GM12874 (cell line): ENCODE data around the gene EFNA5.

Experiments
- CTCF ChIP-seq: IDR thresholded peaks from 2 replicates; pipeline ENCODE4 v1.5.1; 2011; ENCODE audit warnings: low read depth, mild to moderate bottlenecking, control low read depth, low read length, moderate library complexity; ENCODE audit not compliant: insufficient read depth

EFNA5 gene

GRCh38 chr5:107459605-107460004 lies 211.1 kb downstream of the EFNA5 start:
- TF ChIP-seq CTCF: no peak

- TF ChIP-seq CTCF: no peak
Observed at GRCh38 chr5:107458322-107458721, 212.4 kb downstream of the EFNA5 start.

GRCh38 chr5:107457881-107458280 lies 212.9 kb downstream of the EFNA5 start:
- no peak for TF ChIP-seq CTCF

- TF ChIP-seq CTCF: no peak
Observed at GRCh38 chr5:107457138-107457537, 213.6 kb downstream of the EFNA5 start.

GRCh38 chr5:107456281-107456715 lies 214.4 kb downstream of the EFNA5 start:
- no peak for TF ChIP-seq CTCF

GRCh38 chr5:107455111-107455544 lies 215.6 kb downstream of the EFNA5 start:
- no peak for TF ChIP-seq CTCF

- no peak for TF ChIP-seq CTCF
Observed at GRCh38 chr5:107451028-107451427, 219.7 kb downstream of the EFNA5 start.

GRCh38 chr5:107450531-107450930 lies 220.2 kb downstream of the EFNA5 start:
- TF ChIP-seq CTCF: no peak
